ENCODE results near the gene NCAPG2. TPM values are rescaled to one million over a fixed set of nuclear protein-coding genes. Genes with fewer than 3 reads are reported as not detected.

The NCAPG2 gene
- polyA plus RNA-seq, 1 of the 3 experiments (the other 2 are of a cell fraction) = 25.0 TPM

GRCh38 chr7:158746957-158747356 is 42.4 kb upstream of the NCAPG2 start:
- no peak for TF ChIP-seq MEF2A (IDR thresholded peaks at IDR 0.05; ENCODE audit: borderline replicate concordance, low read depth)
- TF ChIP-seq TAF1 (IDR thresholded peaks at IDR 0.05; ENCODE audit: borderline replicate concordance, low read depth, low read length) = no peak
- no peak for TF ChIP-seq RXRA (IDR thresholded peaks at IDR 0.05; ENCODE audit: borderline replicate concordance, low read depth)
- TF ChIP-seq SMC3 (IDR thresholded peaks at IDR 0.05; ENCODE audit: low read depth, low read length) = no peak
- no peak for TF ChIP-seq MAX (IDR thresholded peaks at IDR 0.05; ENCODE audit: low read depth)
- DNase-seq = no peak
- ChIA-PET CTCF (interaction anchor here (0.7 kb wide), 1 partner anchor 284 kb away, joined by 4 read pairs; no protein-coding TSS in a partner anchor), POLR2A (no interaction called here)
- 98% methylated on average over 9 of the region's 9 CpGs for WGBS (ENCODE audit: low lambda C conversion rate)
- Histone ChIP-seq H3K4me3 (ENCODE audit: low read depth in 2 of 2, low read length in 1 of 2) (no peak overlapping the region), H3K4me2 (no peak overlapping the region), H3K79me2 (ENCODE audit: insufficient read depth) (no peaks in the 10 kb centered on the region), H4K20me1 (ENCODE audit: insufficient read depth) (no peaks in the 10 kb centered on the region), H3K27me3 (ENCODE audit: insufficient read depth) (no peaks in the 10 kb centered on the region), H3K36me3 (replicated peaks in 1 of 2; ENCODE audit: control insufficient read depth in 1 of 2, insufficient read depth in 2 of 2, low read length in 1 of 2) (peaks cover 40 to 85% of the 10 kb centered on the region in 2 experiments), H3K9me2 (no peaks in the 10 kb centered on the region), H3F3A (replicated peaks; ENCODE audit: insufficient read depth) (no peaks in the 10 kb centered on the region), H3K9me3 (no peaks in the 10 kb centered on the region), H3K4me1 (ENCODE audit: control insufficient read depth in 1 of 2, insufficient read depth in 2 of 2, low read depth in 1 of 2, low read length in 1 of 2) (no peaks in the 10 kb centered on the region), H3K27ac (ENCODE audit: low read depth in 2 of 2, low read length in 1 of 2) (no peak overlapping the region), H2AFZ (ENCODE audit: low read depth) (no peak overlapping the region), H3K9ac (no peak overlapping the region)

GRCh38 chr7:158745057-158745715 is 40.6 kb upstream of the NCAPG2 start:
- Histone ChIP-seq H3K4me3 (ENCODE audit: low read depth in 2 of 2, low read length in 1 of 2) (no peak overlapping the region), H3K27ac (ENCODE audit: low read depth in 2 of 2, low read length in 1 of 2) (no peak overlapping the region), H3F3A (replicated peaks; ENCODE audit: insufficient read depth) (peaks cover 7% of the 10 kb centered on the region), H3K9me2 (no peaks in the 10 kb centered on the region), H3K36me3 (replicated peaks in 1 of 2; ENCODE audit: control insufficient read depth in 1 of 2, insufficient read depth in 2 of 2, low read length in 1 of 2) (peaks cover 57 to 80% of the 10 kb centered on the region in 2 experiments), H3K79me2 (ENCODE audit: insufficient read depth) (no peaks in the 10 kb centered on the region), H3K4me2 (no peak overlapping the region), H3K27me3 (ENCODE audit: insufficient read depth) (no peaks in the 10 kb centered on the region), H4K20me1 (ENCODE audit: insufficient read depth) (no peaks in the 10 kb centered on the region), H3K4me1 (ENCODE audit: control insufficient read depth in 1 of 2, insufficient read depth in 2 of 2, low read depth in 1 of 2, low read length in 1 of 2) (no peaks in the 10 kb centered on the region), H3K9me3 (no peaks in the 10 kb centered on the region), H3K9ac (no peak overlapping the region), H2AFZ (ENCODE audit: low read depth) (no peak overlapping the region)
- ChIA-PET POLR2A (no interaction called here), CTCF (no interaction called here)
- 88% methylated on average over 10 of the region's 10 CpGs for WGBS (ENCODE audit: low lambda C conversion rate)
- no peak for DNase-seq
- no peak for TF ChIP-seq GATA2 (CRISPR knock-in tag; IDR thresholded peaks at IDR 0.05)
- no peak for TF ChIP-seq CHD2 (IDR thresholded peaks at IDR 0.05; ENCODE audit: low read length, partially characterized antibody)
- TF ChIP-seq TCF12 (IDR thresholded peaks at IDR 0.05) = no peak
- no peak for TF ChIP-seq FOXJ3 (CRISPR knock-in tag; IDR thresholded peaks at IDR 0.05)
- no peak for TF ChIP-seq TEAD4 (IDR thresholded peaks at IDR 0.05; ENCODE audit: borderline replicate concordance, insufficient read depth)
- no peak for TF ChIP-seq TAF1 (IDR thresholded peaks at IDR 0.05; ENCODE audit: borderline replicate concordance, low read depth, low read length)
- no peak for TF ChIP-seq RAD21 (IDR thresholded peaks at IDR 0.05; ENCODE audit: low read length)
- no peak for TF ChIP-seq SMC3 (IDR thresholded peaks at IDR 0.05; ENCODE audit: low read depth, low read length)
- no peak for TF ChIP-seq IRF3 (IDR thresholded peaks at IDR 0.05; ENCODE audit: low read depth, low read length)
- no peak for TF ChIP-seq PBX3 (IDR thresholded peaks at IDR 0.05)
- TF ChIP-seq GABPA (IDR thresholded peaks at IDR 0.05; ENCODE audit: low read depth) = no peak
- no peak for TF ChIP-seq CTCF (IDR thresholded peaks at IDR 0.05)
- no peak for TF ChIP-seq FOXM1 (IDR thresholded peaks at IDR 0.05; ENCODE audit: low read depth)
- TF ChIP-seq YY1 (IDR thresholded peaks at IDR 0.05; ENCODE audit: low read depth) = no peak
- no peak for TF ChIP-seq ZBTB33 (IDR thresholded peaks at IDR 0.05; ENCODE audit: borderline replicate concordance, low read depth)
- TF ChIP-seq ELF1 (IDR thresholded peaks at IDR 0.05) = no peak
- no peak for TF ChIP-seq POLR2AphosphoS5 (IDR thresholded peaks at IDR 0.05; ENCODE audit: low read depth, low read length)
- no peak for TF ChIP-seq MAX (IDR thresholded peaks at IDR 0.05; ENCODE audit: low read depth)

Measured in SK-N-SH (cell line).